Measurements from ENCODE around the gene PROC. TPM values are rescaled to one million over a fixed set of nuclear protein-coding genes. Genes with fewer than 3 reads are reported as not detected.
A peak's percentile ranks its signal among the peaks of the same experiment; 100 is the strongest.

Gene PROC
- total and polyA plus RNA-seq, 9 of the 15 experiments (the other 6 are each of a cell fraction or from before 2014, with no cell fraction given), result not detected

DNA sequence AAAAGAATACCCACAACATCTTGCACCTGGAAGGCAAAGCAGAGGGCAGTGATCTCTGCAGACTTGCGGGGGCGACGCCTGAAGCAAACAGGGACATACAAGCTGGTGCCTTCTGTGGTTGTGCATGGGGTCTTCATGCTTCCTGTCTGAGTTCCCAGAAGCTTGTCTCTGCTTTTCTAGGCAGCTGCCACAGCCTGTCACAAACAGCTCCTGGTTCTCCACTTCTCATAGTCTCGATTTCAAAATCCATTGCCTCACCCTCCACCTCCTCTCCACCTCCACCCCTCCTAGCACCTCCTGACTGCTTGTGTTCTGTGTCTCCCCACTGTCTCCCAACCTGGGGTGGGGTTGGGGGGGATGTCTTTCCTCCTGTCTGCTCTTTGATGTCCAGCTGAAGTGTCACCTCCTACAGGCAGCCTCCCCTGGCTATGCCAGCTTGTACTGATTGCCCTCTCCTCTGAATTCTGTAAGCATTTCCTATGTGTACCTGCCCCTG, 1.7 kb upstream of the PROC start:
- no peak for DNase-seq (ENCODE audit: extremely low read depth in 1 of 4, low spot score in 3 of 4)
- ChIA-PET CTCF (ENCODE audit: low intra/inter-chr PET ratio) (interaction anchor here (1.9 kb wide), 1 partner anchor 92 kb away, joined by 6 read pairs; no protein-coding TSS in a partner anchor), POLR2A (interaction anchor here (0.6 to 1.1 kb wide), 3 partner anchors 12 to 25 kb away, joined by 3 read pairs; no protein-coding TSS in a partner anchor)
- H3K79me2 ChIP-seq (ENCODE audit: control insufficient read depth, insufficient read depth, low read length), result no peaks in the 10 kb centered on the region
- 0 out of 2 replicates have a peak overlapping the region, but pooled peaks have one; percentile 98 for H2AFZ ChIP-seq (ENCODE audit: low read depth, low read length)
- no peaks in the 10 kb centered on the region for H3K36me3 ChIP-seq (ENCODE audit: control insufficient read depth, insufficient read depth, low read length)
- no peaks in the 10 kb centered on the region for H4K20me1 ChIP-seq (replicated peaks; ENCODE audit: control insufficient read depth, insufficient read depth, low read length)
- no peaks in the 10 kb centered on the region; the same call in 1 of the 2 replicates for H3K9me3 ChIP-seq (replicated peaks; ENCODE audit: control insufficient read depth, insufficient read depth, low read depth, low read length)
- WGBS (ENCODE audit: insufficient coverage, low coverage, missing lambda C conversion rate), result 14% methylated on average over 4 of the region's 4 CpGs
- H3K4me1 ChIP-seq (replicated peaks in 1 of 2; ENCODE audit: control insufficient read depth in 2 of 2, insufficient read depth in 2 of 2, low read length in 2 of 2), result peaks cover 13 to 19% of the 10 kb centered on the region in 2 experiments
- H3K9ac ChIP-seq (ENCODE audit: insufficient read depth in 1 of 2, low read depth in 2 of 2, low read length in 2 of 2), result no peak overlapping the region
- TF ChIP-seq CCAR2 (IDR thresholded peaks at IDR 0.05; ENCODE audit: low read depth, low read length) (no peak), CREB1 (IDR thresholded peaks at IDR 0.05) (no peak), CREB1 (CRISPR knock-in tag; IDR thresholded peaks at IDR 0.05) (no peak), ZNF274 (IDR thresholded peaks at IDR 0.05; ENCODE audit: borderline replicate concordance, low read depth, low read length) (no peak), XRCC4 (IDR thresholded peaks at IDR 0.05; ENCODE audit: extremely low read depth, insufficient read depth, insufficient read length) (no peak), SMARCB1 (IDR thresholded peaks at IDR 0.05; ENCODE audit: insufficient read length, low read depth) (no peak), ZFP36 (IDR thresholded peaks at IDR 0.05; ENCODE audit: low read depth, low read length, partially characterized antibody) (peak; percentile 65), ZNF77 (CRISPR knock-in tag; IDR thresholded peaks at IDR 0.05) (no peak), MXI1 (IDR thresholded peaks at IDR 0.05; ENCODE audit: low read depth, low read length) (no peak)
- TF ChIP-seq, protein P1, sequence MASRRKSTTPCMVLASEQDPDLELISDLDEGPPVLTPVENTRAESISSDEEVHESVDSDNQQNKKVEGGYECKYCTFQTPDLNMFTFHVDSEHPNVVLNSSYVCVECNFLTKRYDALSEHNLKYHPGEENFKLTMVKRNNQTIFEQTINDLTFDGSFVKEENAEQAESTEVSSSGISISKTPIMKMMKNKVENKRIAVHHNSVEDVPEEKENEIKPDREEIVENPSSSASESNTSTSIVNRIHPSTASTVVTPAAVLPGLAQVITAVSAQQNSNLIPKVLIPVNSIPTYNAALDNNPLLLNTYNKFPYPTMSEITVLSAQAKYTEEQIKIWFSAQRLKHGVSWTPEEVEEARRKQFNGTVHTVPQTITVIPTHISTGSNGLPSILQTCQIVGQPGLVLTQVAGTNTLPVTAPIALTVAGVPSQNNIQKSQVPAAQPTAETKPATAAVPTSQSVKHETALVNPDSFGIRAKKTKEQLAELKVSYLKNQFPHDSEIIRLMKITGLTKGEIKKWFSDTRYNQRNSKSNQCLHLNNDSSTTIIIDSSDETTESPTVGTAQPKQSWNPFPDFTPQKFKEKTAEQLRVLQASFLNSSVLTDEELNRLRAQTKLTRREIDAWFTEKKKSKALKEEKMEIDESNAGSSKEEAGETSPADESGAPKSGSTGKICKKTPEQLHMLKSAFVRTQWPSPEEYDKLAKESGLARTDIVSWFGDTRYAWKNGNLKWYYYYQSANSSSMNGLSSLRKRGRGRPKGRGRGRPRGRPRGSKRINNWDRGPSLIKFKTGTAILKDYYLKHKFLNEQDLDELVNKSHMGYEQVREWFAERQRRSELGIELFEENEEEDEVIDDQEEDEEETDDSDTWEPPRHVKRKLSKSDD (conservative IDR thresholded peaks at IDR 0.05; ENCODE audit: low read length), result no peak
- ATAC-seq, result no peak
- no peaks in the 10 kb centered on the region for H3K9me1 ChIP-seq (ENCODE audit: control insufficient read depth, insufficient read depth, low read length)
- H3K27me3 ChIP-seq (ENCODE audit: control insufficient read depth in 2 of 2, insufficient read depth in 2 of 2, low read length in 2 of 2), result peaks cover 0 to 20% of the 10 kb centered on the region in 2 experiments; a peak in 2 of 5 replicates
- FAIRE-seq, result no peak
- 0 out of 2 replicates have a peak overlapping the region, but pooled peaks have one; percentile 64 for H3K4me2 ChIP-seq (ENCODE audit: insufficient read depth, low read length)
- H3K4me3 ChIP-seq, result no peak overlapping the region
- H3K27ac ChIP-seq (ENCODE audit: extremely low read depth, low read depth, low read length), result no peak overlapping the region
- BruUV-seq (replicated peaks), result no TSS peak
- in situ Hi-C loops (cut with MboI), result no loop called here
- intact Hi-C loops (cut with micrococcal nuclease), result loop anchor here (2.0 kb wide), 1 partner anchor 62 kb away; no protein-coding TSS in a partner anchor
